CD4-positive, alpha-beta T cell treated with Interleukin-4 for 1 hour (primary cell): ENCODE results near the gene PLPPR3.
"Not testable (repeated sequence)": the region's sequence is repeated elsewhere in the genome, so short reads cannot be mapped to it uniquely, and the experiment has no call there.

Experiments used
- DNase-seq, 2 donors: peaks; one replicate each; pipeline ENCODE4 v3.0.0-alpha.2; 2020 to 2022

The PLPPR3 gene

DNA sequence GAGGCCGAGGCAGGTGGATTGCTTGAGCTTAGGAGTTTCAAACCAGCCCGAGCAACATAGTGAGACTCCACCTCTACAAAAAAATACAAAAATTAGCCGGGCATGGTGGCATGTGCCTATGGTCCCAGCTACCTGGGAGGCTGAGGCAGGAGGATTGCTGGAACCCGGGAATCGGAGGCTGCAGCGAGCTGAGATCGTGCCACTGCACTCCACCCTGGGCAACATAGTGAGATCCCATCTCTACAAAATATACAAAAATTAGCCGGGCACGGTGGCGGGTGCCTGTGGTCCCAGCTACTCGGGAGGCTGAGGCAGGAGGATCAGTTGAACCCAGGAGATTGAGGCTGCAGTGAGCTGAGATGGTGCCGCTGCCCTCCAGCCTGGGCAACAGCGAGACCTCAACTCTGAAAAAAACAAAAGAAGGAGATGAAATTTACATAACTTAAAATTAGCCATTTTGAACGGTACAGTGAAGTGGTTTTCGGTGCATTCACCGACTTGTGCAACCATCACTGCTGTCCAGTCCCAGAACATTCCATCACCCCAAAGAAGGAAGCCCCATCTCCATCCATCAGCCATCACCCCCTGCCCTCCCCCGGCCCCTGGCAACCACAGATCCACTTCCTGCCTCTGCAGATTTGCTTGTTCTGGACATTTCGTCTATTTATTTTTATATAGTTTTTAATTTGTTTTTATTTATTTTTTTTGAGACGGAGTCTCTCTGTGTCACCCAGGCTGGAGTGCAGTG lies 4.3 kb upstream of the PLPPR3 start:
- no peak for DNase-seq

- DNase-seq, result no peak
Observed at GRCh38 chr19:824885-825284, 3.1 kb upstream of the PLPPR3 start.

GRCh38 chr19:823565-824121 lies 1.9 kb upstream of the PLPPR3 start:
- DNase-seq, result no peak

DNA sequence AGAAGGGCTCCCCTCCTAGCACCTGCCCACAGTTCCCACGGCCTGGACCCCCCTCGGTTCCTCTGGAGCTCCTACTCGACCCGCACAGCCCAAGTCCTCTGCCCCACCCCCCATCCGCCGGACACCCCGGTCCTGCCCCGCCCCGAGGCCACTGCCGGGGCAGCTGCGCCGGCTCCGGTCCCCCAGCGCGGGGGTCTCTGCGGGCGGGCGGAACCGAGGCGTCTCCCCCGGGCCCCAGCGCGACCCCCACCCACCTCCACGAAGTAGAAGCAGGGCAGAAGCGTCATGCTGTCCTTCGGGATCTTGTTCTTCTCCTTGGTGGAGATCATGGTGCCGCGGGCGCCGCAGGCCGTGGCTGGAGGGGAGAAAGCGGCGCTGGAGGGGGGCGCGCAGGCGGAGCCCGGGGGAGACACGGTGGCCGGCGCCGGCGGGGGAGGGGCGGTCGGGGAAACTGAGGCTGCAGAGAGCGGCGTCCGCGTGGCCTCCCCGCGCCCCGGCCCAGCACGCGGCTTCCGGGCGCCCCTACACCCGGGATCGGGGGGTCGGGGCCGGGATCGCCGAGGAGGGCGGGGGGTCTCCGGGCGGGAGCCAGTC lies 427 bp downstream of the PLPPR3 start:
- no peak for DNase-seq

DNA sequence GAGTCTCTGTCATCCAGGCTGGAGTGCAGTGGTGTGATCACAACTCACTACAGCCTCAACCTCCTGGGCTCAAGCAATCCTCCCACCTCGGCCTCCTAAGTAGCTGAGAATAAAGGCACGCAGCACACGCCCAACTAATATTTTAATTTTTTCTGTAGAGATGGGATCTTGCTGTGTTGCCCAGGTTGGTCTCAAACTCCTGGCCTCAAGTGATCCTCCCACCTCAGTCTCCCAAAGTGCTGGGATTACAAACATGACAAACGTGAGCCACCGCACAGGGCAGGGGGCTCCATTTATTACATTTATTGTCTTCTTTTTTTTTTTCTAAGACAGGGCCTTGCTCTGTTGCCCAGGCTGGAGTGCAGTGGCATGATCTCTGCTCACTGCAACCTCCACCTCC lies 1.5 kb downstream of the PLPPR3 start:
- DNase-seq, result not testable (repeated sequence)

GRCh38 chr19:816500-816857 lies 5.3 kb downstream of the PLPPR3 start:
- DNase-seq, result no peak

- DNase-seq, result no peak
Observed at GRCh38 chr19:815775-816499, 5.8 kb downstream of the PLPPR3 start.

- DNase-seq, result no peak
Observed at GRCh38 chr19:815079-815774, 6.5 kb downstream of the PLPPR3 start.

DNA sequence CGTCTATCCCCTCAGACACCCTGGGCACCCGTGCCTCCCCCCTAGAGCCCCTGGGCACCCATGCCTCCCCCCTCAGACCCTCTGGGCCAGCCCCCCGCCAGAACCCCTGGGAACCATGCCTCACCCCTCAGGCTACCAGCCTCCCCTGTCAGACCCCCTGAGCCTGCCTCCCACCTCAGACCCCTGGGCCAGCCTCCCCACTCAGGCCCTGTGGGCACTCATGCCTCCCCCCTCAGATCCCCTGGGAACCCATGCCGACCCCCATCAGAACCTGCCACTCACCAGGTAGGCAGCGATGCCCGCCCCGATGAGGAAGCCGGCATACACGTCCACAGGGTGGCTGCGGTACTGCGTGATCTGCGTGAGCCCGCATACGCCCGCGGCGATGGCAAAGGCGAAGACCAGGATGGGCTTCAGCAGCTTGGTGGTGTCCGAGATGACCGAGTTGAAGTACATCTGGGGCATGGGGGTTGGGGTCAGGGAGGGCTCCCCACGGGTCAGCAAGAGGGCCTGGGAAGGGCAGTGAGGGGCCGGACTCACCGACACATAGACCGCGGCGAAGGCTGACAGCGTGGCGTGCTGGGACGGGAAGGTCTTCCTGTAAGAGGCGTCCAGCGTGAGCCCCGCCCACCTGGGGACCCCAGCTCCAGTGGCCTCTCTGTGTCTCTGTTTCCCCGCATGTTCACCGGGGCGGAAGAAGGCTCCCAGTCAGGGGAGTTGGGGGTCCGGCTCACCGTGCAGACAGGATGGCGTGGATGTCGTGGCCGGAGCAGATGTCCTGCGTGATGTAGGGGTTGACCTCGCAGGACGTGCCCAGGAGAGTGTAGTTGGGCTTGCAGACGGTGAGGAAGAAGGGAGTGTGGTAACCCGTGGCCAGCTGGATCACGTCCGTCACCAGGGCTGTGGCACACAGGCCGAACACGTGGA lies 7.3 kb downstream of the PLPPR3 start:
- no peak for DNase-seq

DNA sequence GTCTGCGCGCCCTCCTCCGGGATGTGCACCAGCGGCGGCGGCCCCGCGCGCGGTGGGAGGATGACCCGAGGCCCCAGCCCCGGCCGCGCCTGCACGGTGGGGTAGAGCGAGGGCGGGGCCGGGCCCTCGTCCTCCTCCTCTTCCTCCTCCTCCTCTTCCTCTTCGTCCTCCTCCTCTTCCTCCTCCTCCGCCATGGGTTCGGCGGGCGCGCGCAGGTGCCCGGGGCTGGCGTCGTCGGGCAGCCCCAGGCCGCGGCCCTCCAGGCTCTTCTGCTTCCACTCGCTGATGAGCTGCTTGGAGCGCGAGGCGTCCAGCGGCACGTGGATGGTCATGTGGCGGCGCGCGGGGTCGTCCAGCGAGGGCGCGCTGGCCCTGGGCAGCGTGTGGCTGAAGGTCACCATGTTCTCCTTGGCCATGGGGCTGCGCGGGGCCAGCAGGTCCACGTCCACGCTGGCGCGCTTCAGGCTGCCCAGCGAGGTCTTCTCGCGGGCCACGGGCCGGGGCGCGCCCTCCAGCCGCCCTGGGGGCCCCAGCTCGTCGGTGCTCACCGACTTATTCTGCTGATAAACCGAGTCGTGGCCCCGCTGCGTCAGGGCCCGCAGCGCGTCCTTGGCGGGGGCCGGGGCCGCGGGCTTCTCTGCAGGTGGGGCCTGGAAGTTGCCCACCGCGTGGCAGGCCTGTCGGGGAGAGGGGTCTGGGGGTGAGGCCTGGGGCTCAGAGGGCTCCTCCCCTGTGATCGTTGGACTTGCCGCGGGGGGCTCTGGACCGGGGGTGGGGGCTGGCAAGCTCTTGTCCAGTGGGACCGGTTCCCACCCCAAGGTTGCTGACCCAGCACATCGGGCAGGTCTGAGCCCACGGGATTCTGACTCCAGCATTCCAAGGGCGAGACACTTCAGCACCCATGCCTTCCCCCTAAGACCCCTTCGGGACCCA lies 8.3 kb downstream of the PLPPR3 start:
- no peak for DNase-seq

DNA sequence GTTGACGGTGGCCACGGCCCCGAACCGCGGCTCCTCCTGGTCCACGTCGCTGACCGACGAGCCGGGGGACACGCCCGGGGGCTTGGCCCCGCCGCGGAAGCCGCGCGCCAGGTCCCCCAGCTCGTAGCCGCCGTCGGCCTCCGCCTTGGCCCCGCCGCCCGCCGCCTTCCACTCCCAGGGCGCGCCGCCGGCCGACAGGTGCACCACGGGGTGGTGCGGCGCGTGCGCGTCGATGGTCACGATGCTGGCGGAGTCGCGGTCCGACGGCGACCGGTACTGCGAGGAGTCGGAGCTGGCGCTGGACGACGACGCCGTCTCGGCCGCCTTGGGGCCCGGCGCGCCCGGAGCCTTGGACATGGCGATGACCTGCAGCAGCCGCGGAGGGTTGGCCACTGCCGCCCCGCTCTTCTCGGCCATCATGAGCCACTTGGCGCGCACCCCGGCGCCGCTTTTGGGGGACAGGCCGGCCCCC lies 9.0 kb downstream of the PLPPR3 start:
- DNase-seq, result no peak

DNA sequence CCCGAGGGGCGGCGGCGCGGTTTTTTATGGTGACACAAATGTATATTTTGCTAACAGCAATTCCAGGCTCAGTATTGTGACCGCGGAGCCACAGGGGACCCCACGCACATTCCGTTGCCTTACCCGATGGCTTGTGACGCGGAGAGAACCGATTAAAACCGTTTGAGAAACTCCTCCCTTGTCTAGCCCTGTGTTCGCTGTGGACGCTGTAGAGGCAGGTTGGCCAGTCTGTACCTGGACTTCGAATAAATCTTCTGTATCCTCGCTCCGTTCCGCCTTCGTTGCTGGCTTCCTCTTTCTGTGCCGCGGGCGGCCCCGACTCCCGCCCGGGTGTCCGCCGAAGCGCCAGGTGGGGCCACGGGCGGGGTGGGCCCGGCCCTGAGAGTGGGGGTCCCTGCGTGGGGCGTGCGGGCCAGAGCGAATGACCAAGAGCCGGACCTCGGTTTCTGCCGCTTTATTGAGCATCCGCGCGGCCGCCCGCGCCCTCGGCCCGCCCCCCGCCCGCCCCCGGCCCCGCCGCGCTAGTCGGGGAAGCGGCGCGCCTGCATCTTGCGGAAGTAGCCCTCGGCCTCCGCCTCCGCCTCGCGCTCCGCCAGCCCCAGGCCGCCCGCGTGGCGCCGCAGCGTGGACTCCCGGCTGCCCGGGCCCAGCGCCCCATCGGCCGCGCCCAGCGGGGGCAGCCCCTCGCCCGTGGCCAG lies 9.6 kb downstream of the PLPPR3 start:
- DNase-seq, result no peak

DNA sequence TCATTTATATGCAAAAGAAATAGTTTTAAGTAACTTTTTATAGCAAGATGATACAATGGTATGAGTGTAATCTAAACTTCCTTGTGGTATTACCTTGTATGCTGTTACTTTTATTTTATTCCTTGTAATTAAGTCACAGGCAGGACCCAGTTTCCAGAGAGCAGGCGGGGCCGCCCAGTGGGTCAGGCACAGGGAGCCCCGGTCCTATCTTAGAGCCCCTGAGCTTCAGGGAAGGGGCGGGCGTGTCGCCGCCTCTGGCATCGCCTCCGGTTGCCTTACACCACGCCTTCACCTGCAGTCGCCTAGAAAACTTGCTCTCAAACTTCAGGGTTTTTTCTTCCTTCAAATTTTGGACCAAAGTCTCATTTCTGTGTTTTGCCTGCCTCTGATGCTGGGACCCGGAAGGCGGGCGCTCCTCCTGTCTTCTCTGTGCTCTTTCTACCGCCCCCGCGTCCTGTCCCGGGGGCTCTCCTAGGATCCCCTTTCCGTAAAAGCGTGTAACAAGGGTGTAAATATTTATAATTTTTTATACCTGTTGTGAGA lies 10.2 kb downstream of the PLPPR3 start:
- no peak for DNase-seq

- no peak for DNase-seq
Observed at GRCh38 chr19:810883-811489, 10.8 kb downstream of the PLPPR3 start.

GRCh38 chr19:810077-810855 lies 11.5 kb downstream of the PLPPR3 start:
- DNase-seq, result no peak

- DNase-seq, result no peak
Observed at GRCh38 chr19:808423-808775, 13.4 kb downstream of the PLPPR3 start.

DNA sequence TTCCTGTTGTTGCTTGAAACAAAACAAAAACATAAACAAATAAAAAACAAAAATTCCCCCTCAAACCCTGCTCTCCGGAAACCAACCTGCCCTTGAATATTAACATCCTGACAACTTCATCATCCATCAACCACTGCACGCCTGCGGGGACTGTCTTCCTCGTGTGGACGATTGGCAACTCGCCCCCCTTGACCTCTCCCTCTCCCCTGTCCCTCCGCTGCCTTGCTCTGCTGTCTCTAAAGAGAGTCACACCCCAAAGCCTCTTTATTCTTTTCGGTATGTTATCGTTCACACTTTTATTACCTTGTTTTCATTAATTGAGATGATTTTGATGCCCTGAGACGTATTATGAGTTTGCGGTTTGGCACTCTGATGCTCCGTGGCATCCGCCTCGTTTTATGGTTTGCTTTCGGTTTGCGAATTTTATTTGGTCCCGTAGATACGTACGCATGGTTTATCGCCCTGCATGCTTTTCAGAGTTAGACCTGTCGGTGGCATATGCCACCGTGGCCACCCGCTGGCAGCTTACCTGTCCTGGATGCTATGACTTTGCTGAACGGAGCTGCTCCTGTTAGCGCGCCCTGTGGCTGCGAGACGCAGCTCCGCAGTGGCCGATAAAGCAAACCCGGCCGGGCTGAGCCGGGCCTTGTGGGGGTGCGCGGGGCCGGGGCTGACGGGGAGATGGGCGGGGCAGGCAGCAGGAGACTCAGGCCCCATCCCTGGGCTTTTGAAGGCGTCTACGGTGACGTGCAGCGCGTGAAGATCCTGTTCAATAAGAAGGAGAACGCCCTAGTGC lies 13.9 kb downstream of the PLPPR3 start:
- no peak for DNase-seq
